Right hindlimb (tissue), 1 donor: ENCODE data around the gene ZNF732.
"Not testable (repeated sequence)": the region's sequence is repeated elsewhere in the genome, so short reads cannot be mapped to it uniquely, and the experiment has no call there.

ENCODE experiments used
- DNase-seq: peaks from one replicate; pipeline ENCODE4 v3.0.0-alpha.2; 2018

The ZNF732 gene

GRCh38 chr4:253936-254756 is 51.1 kb downstream of the ZNF732 start:
- DNase-seq = no peak

DNA sequence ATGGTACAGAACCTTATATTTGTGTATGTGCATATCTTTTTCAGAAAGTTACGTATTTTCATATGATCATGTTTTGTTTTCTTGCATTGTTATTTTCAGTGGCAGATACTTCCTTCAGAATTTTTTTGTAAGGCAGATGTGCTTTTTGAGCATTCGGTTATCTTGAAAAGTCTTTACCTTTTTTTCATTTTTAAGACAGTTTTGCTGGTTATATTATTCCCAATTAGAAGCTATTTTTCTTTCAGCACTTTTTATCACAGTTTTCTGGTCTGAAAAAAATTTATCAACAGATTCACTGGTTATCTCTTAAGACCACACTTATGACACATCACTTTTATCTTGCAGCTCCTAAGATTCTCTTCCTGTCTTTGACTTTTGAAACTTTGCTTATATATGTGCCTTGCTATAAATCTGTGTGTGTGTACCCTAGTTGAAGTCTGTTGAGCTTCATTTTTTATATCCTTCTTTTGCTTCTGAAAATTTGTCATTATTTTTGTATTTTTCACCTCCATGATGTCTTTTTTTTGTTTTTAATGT is 53.1 kb downstream of the ZNF732 start:
- no peak for DNase-seq

DNA sequence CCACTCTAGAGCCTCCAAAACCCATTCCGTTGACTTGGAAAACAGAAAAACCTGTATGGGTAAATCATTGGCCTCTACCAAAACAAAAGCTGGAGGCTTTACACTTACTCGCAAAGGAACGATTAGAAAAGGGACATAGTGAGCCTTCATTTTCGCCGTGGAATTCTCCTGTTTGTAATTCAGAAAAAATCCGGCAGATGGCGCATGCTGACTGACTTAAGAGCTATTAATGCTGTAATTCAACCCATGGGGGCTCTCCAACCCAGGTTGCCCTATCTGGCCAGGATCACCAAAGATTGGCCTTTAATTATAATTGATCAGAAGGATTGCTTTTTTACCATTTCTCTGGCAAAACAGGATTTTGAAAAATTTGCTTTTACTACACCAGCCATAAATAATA is 60.8 kb downstream of the ZNF732 start:
- DNase-seq = no peak

GRCh38 chr4:243426-243825 is 61.8 kb downstream of the ZNF732 start:
- no peak for DNase-seq

GRCh38 chr4:242121-242848 is 63.0 kb downstream of the ZNF732 start:
- DNase-seq = no peak

GRCh38 chr4:241411-241810 is 63.9 kb downstream of the ZNF732 start:
- not testable (repeated sequence) for DNase-seq

DNA sequence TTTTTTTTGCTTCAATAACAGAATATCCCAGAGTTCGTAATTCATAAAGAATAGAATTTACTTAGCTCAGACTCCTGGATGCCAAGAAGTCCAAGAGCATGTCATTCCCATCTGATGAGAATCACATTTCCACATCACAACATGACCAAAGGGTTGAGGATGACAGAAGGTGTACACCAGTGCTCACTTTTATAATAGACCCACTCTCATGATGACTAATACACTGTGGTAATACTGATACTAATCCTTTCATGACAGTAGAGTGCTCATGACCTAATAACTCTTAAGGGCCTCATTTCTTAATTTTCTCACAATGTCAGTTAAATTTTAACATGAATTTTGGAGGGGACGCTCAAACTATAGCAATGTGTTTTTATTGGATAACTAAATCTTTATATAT is 69.2 kb downstream of the ZNF732 start:
- DNase-seq = no peak

DNA sequence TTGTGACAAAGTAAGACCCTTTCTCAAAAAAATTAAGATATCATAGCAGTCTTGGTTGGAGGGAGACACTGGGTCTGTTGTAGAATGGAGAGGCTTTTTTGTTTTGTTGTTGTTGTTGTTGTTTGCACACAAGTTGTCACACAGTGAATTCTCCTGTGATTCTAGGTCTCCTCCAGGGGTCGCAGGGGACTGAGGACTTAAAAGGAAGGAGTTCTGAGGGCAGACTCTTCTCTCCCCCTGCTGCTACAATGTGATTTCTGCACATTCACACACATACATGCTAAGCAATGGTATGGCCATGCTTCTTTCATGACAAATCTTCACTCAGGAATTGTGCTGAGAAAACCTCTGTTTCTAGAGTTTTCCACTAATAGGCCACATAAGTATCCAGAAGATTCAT is 71.1 kb downstream of the ZNF732 start:
- DNase-seq = no peak

DNA sequence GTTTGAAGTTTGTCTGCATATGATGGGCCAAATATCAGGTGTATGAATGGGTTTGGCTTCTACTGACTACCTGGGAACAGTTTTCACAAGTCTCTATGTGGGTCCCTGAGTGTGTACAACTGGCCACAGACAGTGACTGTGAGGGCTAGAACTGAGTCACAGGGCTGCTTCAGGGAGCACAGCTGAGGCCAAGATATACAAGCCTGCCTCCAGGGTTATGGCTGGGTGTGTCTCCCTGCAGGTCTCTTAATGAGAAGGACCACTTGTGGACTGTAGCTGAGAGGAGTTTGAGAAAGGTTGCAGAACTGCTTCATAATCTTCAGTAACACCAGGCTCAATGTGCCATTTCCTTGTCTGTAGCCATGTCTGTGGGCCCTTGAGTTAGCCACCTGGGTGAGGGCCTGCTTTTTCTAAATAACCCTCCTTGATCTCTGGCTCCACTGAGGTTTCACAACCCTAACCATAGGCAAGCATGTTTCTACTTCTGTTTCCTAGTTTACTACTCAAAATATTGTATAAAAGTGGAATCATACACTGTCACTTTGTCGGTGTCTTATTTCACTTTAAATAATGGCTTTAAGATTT is 81.3 kb downstream of the ZNF732 start:
- DNase-seq = no peak
